Thyroid gland (tissue), 4 donors: ENCODE measurements around the gene ESRRB.

Experiments
- POLR2A ChIP-seq, 2 donors: fragments of 450-650 bp; IDR thresholded peaks; one replicate each; pipeline ENCODE4 v1.6.1; 2017; ENCODE audit warnings: antibody characterized with exemption in 2 of 2, mild to moderate bottlenecking in 2 of 2, moderate library complexity in 1 of 2
- TF ChIP-seq, protein P1 (sequence below), 6 experiments: fragments of 200-600 bp in 3 of 6; fragments of 450-650 bp in 3 of 6; sonication (generic) in 3 of 6; IDR thresholded peaks; one replicate each; pipeline ENCODE4 v1.5.1; 2016 to 2019; ENCODE audit warnings: antibody characterized with exemption in 6 of 6, mild to moderate bottlenecking in 2 of 6, inconsistent platforms in 1 of 6, moderate library complexity in 1 of 6

DNA sequence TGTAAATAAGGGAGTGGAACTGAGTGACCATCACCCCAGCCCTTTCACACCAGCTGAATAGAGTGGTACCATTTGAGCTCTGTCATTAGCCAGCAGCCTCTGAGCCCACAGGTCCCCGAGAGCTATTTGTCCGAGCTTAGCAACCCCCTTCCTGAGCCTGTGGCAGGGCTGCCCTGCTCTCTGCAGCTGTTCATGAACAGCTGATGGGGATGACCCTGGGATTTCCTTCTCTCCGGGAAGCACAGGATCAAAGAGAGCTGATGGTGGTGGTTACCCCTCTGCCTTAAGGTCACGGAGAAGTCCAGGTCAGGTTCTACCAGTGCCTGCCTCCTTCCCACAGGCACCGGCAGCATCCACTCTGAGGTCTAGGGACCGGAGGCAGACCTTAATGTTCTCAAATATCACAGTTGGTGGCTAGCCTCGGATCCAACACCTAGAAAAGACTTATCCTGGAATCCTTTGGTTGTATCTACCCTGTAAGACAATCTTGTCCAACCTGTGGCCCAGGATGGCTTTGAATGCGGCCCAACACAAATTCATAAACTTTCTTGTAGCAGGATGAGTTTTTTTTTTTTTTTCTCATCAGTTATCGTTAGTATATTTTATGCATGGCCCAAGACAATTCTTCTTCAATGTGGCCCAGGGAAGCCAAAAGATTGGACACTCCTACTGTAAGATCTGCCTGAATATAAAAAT lies 81.1 kb downstream of the ESRRB start:
- TF ChIP-seq, protein P1, sequence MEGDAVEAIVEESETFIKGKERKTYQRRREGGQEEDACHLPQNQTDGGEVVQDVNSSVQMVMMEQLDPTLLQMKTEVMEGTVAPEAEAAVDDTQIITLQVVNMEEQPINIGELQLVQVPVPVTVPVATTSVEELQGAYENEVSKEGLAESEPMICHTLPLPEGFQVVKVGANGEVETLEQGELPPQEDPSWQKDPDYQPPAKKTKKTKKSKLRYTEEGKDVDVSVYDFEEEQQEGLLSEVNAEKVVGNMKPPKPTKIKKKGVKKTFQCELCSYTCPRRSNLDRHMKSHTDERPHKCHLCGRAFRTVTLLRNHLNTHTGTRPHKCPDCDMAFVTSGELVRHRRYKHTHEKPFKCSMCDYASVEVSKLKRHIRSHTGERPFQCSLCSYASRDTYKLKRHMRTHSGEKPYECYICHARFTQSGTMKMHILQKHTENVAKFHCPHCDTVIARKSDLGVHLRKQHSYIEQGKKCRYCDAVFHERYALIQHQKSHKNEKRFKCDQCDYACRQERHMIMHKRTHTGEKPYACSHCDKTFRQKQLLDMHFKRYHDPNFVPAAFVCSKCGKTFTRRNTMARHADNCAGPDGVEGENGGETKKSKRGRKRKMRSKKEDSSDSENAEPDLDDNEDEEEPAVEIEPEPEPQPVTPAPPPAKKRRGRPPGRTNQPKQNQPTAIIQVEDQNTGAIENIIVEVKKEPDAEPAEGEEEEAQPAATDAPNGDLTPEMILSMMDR (IDR thresholded peaks at IDR 0.05), result no peak
- TF ChIP-seq POLR2A (IDR thresholded peaks at IDR 0.05), result no peak
